ENCODE results near the gene ATP1A1. TPM values are rescaled to one million over a fixed set of nuclear protein-coding genes. Genes with fewer than 3 reads are reported as not detected.

Gene ATP1A1
- total RNA-seq, 4 donors from 2014 or later, result 770 to 1,450 (median 1,316) TPM

GRCh38 chr1:116418091-116418830, 45.2 kb downstream of the ATP1A1 start:
- DNase-seq, result peak; percentile 82 to 84
- H3K9me3 ChIP-seq, result no peaks in the 10 kb centered on the region
- 2 to 3% methylated on average over 11 to 24 of the region's 48 CpGs for WGBS, 2 donors
- no peaks in the 10 kb centered on the region for H3K27me3 ChIP-seq
- H3K27ac ChIP-seq, result peak overlapping the region; percentile 28 to 63 (median 43)
- H3K36me3 ChIP-seq, result no peaks in the 10 kb centered on the region
- intact Hi-C loops (cut with DNase I), result no loop called here
- H3K4me1 ChIP-seq, result peaks cover 6 to 8% of the 10 kb centered on the region in 2 donors
- TF ChIP-seq, protein P1, sequence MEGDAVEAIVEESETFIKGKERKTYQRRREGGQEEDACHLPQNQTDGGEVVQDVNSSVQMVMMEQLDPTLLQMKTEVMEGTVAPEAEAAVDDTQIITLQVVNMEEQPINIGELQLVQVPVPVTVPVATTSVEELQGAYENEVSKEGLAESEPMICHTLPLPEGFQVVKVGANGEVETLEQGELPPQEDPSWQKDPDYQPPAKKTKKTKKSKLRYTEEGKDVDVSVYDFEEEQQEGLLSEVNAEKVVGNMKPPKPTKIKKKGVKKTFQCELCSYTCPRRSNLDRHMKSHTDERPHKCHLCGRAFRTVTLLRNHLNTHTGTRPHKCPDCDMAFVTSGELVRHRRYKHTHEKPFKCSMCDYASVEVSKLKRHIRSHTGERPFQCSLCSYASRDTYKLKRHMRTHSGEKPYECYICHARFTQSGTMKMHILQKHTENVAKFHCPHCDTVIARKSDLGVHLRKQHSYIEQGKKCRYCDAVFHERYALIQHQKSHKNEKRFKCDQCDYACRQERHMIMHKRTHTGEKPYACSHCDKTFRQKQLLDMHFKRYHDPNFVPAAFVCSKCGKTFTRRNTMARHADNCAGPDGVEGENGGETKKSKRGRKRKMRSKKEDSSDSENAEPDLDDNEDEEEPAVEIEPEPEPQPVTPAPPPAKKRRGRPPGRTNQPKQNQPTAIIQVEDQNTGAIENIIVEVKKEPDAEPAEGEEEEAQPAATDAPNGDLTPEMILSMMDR (IDR thresholded peaks at IDR 0.05), result peak in 1 of 6 experiments; percentile 10
- peak in 1 of 2 donors; percentile 55 for TF ChIP-seq POLR2A (IDR thresholded peaks at IDR 0.05)
- peak overlapping the region; percentile 65 to 90 (median 76) for H3K4me3 ChIP-seq (replicated peaks in 1 of 3)

- Histone ChIP-seq H3K27ac (no peak overlapping the region), H3K4me3 (replicated peaks in 1 of 3) (no peak overlapping the region), H3K36me3 (no peaks in the 10 kb centered on the region), H3K4me1 (peaks cover 6 to 8% of the 10 kb centered on the region in 2 donors), H3K27me3 (no peaks in the 10 kb centered on the region), H3K9me3 (no peaks in the 10 kb centered on the region)
- intact Hi-C loops (cut with DNase I), result no loop called here
- DNase-seq, result no peak
- WGBS, 2 donors, result 54 to 75% methylated on average over 2 of the region's 2 CpGs
- TF ChIP-seq, protein P1 (IDR thresholded peaks at IDR 0.05), result no peak
- TF ChIP-seq POLR2A (IDR thresholded peaks at IDR 0.05), result no peak
Measured at GRCh38 chr1:116420417-116421200, 47.6 kb downstream of the ATP1A1 start.

GRCh38 chr1:116424438-116424837, 51.4 kb downstream of the ATP1A1 start:
- no peak overlapping the region for H3K4me3 ChIP-seq (replicated peaks in 1 of 3)
- 84 to 85% methylated on average over 5 of the region's 5 CpGs for WGBS, 2 donors
- intact Hi-C loops (cut with DNase I), result no loop called here

GRCh38 chr1:116424863-116425262, 51.8 kb downstream of the ATP1A1 start:
- no peaks in the 10 kb centered on the region for H3K36me3 ChIP-seq
- WGBS, 2 donors, result 63 to 86% methylated on average over 1 of the region's 1 CpG
- H3K27ac ChIP-seq, result no peak overlapping the region
- intact Hi-C loops (cut with DNase I), result no loop called here
- no peaks in the 10 kb centered on the region for H3K4me1 ChIP-seq
- no peaks in the 10 kb centered on the region for H3K27me3 ChIP-seq
- H3K4me3 ChIP-seq (replicated peaks in 1 of 3), result no peak overlapping the region
- no peak for DNase-seq
- TF ChIP-seq POLR2A (IDR thresholded peaks at IDR 0.05), result no peak
- TF ChIP-seq, protein P1 (IDR thresholded peaks at IDR 0.05), result no peak
- no peaks in the 10 kb centered on the region for H3K9me3 ChIP-seq

More at GRCh38 chr1:116424438-116424837, 51.4 kb downstream of the ATP1A1 start:
- no peak overlapping the region for H3K27ac ChIP-seq
- H3K9me3 ChIP-seq, result no peaks in the 10 kb centered on the region
- no peak for DNase-seq
- no peaks in the 10 kb centered on the region for H3K27me3 ChIP-seq
- TF ChIP-seq, protein P1 (IDR thresholded peaks at IDR 0.05), result no peak
- TF ChIP-seq POLR2A (IDR thresholded peaks at IDR 0.05), result no peak
- H3K4me1 ChIP-seq, result no peaks in the 10 kb centered on the region
- H3K36me3 ChIP-seq, result no peaks in the 10 kb centered on the region

DNA sequence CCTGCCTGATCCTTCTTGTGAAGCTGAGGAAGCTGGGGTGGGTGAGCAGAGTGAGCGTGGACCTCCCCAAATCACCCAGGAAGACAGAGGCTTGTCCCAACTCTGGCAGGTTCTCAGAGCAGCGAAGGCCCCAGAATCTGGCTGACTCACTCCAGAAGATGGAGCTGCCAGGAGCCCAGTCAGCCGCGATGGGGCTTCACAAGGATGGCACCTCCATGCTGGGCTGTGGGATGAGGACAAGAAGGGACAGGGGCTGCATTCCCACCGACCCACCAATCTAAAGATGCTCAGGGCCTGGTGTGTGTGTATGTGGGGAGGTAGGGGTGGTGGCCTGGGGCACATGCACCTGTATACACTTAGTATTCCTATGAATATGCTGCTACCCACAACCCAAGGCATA, 52.9 kb downstream of the ATP1A1 start:
- no peak overlapping the region for H3K27ac ChIP-seq
- no peak for DNase-seq
- no peaks in the 10 kb centered on the region for H3K4me1 ChIP-seq
- TF ChIP-seq POLR2A (IDR thresholded peaks at IDR 0.05), result no peak
- TF ChIP-seq, protein P1 (IDR thresholded peaks at IDR 0.05), result no peak
- intact Hi-C loops (cut with DNase I), result no loop called here
- H3K9me3 ChIP-seq, result no peaks in the 10 kb centered on the region
- no peaks in the 10 kb centered on the region for H3K36me3 ChIP-seq
- H3K4me3 ChIP-seq (replicated peaks in 1 of 3), result no peak overlapping the region
- WGBS, 2 donors, result 69 to 87% methylated on average over 2 to 5 of the region's 5 CpGs
- H3K27me3 ChIP-seq, result no peaks in the 10 kb centered on the region
